ENCODE results near the gene TSSC4.

Gene TSSC4

DNA sequence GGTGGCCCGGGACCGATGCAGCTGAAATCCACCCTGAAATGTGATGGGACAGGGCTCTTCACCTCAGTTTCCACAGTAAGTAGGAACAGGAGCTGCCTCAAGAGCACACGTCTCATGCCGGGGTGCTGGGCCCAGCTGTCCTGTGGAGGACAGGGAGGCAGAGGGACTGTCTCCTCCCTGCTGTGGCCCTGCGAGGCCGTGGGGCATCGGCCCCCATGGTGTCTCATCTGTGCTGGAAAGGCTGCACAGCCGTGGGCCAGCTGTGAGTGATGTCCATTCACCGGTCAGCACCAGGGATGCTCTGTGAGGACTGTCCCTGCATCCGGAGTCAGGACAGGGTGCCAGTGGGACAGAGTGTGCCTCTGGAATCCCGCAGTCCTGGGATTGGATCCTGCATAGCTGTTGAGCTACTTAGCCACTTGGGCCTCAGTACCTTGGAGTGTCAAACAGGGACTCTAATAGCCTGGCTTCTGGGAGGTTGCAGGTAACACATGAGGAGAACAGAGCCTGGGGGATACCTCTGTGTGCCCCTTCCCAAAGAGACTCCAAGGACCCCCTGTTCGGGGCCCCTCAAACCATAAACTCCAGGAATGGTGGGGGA is 27.3 kb downstream of the TSSC4 start:
- Histone ChIP-seq H3K36me3 (ENCODE audit: insufficient read depth, low read length) (no peaks in the 10 kb centered on the region), H3K79me2 (ENCODE audit: insufficient read depth, low read length) (no peaks in the 10 kb centered on the region), H4K20me1 (ENCODE audit: insufficient read depth, low read length) (no peaks in the 10 kb centered on the region), H3K4me2 (ENCODE audit: low read length) (no peak overlapping the region), H3K9me3 (ENCODE audit: low read length) (no peaks in the 10 kb centered on the region), H2AFZ (ENCODE audit: low read length) (no peak overlapping the region), H3K27ac (ENCODE audit: low read depth, low read length, poor library complexity, severe bottlenecking) (no peak overlapping the region), H3K9ac (ENCODE audit: low read length) (no peak overlapping the region), H3F3A (ENCODE audit: insufficient read depth, low read length) (no peaks in the 10 kb centered on the region), H3K4me3 (ENCODE audit: low read depth, low read length, poor library complexity, severe bottlenecking) (no peak overlapping the region), H3K4me1 (ENCODE audit: insufficient read depth, low read length, severe bottlenecking) (no peaks in the 10 kb centered on the region), H3K27me3 (ENCODE audit: insufficient read depth, low read length) (no peaks in the 10 kb centered on the region), H3K9me2 (ENCODE audit: low read depth, low read length) (no peaks in the 10 kb centered on the region)
- no peak for TF ChIP-seq EZH2 (IDR thresholded peaks at IDR 0.05; ENCODE audit: borderline replicate concordance, low read length)
- TF ChIP-seq, protein P1, sequence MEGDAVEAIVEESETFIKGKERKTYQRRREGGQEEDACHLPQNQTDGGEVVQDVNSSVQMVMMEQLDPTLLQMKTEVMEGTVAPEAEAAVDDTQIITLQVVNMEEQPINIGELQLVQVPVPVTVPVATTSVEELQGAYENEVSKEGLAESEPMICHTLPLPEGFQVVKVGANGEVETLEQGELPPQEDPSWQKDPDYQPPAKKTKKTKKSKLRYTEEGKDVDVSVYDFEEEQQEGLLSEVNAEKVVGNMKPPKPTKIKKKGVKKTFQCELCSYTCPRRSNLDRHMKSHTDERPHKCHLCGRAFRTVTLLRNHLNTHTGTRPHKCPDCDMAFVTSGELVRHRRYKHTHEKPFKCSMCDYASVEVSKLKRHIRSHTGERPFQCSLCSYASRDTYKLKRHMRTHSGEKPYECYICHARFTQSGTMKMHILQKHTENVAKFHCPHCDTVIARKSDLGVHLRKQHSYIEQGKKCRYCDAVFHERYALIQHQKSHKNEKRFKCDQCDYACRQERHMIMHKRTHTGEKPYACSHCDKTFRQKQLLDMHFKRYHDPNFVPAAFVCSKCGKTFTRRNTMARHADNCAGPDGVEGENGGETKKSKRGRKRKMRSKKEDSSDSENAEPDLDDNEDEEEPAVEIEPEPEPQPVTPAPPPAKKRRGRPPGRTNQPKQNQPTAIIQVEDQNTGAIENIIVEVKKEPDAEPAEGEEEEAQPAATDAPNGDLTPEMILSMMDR (IDR thresholded peaks at IDR 0.05; ENCODE audit: low read length), result no peak

DNA sequence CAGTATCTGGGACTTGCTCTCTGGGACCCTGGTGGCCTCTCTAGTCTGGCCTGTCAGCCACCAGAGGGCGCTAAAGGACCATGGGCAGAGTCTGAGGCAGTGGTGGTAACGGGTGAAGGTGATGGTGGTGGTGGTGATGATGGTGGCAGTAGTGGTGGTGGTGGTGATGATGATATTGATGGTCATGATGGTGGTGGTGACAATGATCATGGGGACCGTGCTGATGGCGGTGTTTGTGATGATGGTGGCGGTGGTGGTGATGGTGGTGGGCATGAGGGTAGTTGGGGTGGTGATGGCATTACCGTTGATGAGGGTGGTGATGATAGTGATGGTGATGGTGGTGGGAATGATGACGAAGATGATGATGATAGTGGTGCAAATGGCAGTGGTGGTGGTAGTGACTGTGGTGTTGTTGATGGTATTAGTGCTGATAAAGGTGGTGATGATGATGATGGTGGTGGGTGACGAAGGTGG is 27.8 kb downstream of the TSSC4 start:
- Histone ChIP-seq H3K9me3 (ENCODE audit: low read length) (no peaks in the 10 kb centered on the region), H3K9ac (ENCODE audit: low read length) (no peak overlapping the region), H3K4me2 (ENCODE audit: low read length) (no peak overlapping the region), H3K27ac (ENCODE audit: low read depth, low read length, poor library complexity, severe bottlenecking) (no peak overlapping the region), H3K4me1 (ENCODE audit: insufficient read depth, low read length, severe bottlenecking) (no peaks in the 10 kb centered on the region), H3K36me3 (ENCODE audit: insufficient read depth, low read length) (no peaks in the 10 kb centered on the region), H2AFZ (ENCODE audit: low read length) (no peak overlapping the region), H3F3A (ENCODE audit: insufficient read depth, low read length) (no peaks in the 10 kb centered on the region), H4K20me1 (ENCODE audit: insufficient read depth, low read length) (no peaks in the 10 kb centered on the region), H3K79me2 (ENCODE audit: insufficient read depth, low read length) (no peaks in the 10 kb centered on the region), H3K4me3 (ENCODE audit: low read depth, low read length, poor library complexity, severe bottlenecking) (no peak overlapping the region), H3K27me3 (ENCODE audit: insufficient read depth, low read length) (no peaks in the 10 kb centered on the region), H3K9me2 (ENCODE audit: low read depth, low read length) (no peaks in the 10 kb centered on the region)
- TF ChIP-seq, protein P1 (IDR thresholded peaks at IDR 0.05; ENCODE audit: low read length), result peak; percentile 96
- no peak for TF ChIP-seq EZH2 (IDR thresholded peaks at IDR 0.05; ENCODE audit: borderline replicate concordance, low read length)

DNA sequence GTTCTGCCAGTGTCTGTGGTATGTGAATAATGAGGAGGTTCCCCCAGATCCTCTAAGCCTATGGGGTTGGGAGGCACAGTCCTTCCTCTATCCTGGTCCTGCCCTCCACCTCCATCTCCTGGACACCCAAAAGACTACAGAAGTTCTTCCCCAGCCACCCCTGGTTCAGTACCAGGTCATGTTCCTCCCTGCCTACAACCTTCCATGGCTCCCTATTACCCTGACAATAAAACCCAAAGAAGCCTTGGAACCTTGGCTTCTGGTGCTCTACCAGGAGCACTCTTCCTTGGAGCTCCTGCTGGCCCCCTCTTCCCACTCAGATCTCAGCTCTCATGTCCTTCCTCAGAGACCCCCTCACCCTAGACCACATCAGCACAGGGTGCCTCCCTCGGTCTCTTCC is 30.8 kb downstream of the TSSC4 start:
- Histone ChIP-seq H3K79me2 (ENCODE audit: insufficient read depth, low read length) (no peaks in the 10 kb centered on the region), H3K9me3 (ENCODE audit: low read length) (no peaks in the 10 kb centered on the region), H3K36me3 (ENCODE audit: insufficient read depth, low read length) (no peaks in the 10 kb centered on the region), H3K27me3 (ENCODE audit: insufficient read depth, low read length) (no peaks in the 10 kb centered on the region), H3F3A (ENCODE audit: insufficient read depth, low read length) (no peaks in the 10 kb centered on the region), H3K4me3 (ENCODE audit: low read depth, low read length, poor library complexity, severe bottlenecking) (no peak overlapping the region), H3K27ac (ENCODE audit: low read depth, low read length, poor library complexity, severe bottlenecking) (no peak overlapping the region), H3K4me1 (ENCODE audit: insufficient read depth, low read length, severe bottlenecking) (no peaks in the 10 kb centered on the region), H2AFZ (ENCODE audit: low read length) (no peak overlapping the region), H3K4me2 (ENCODE audit: low read length) (no peak overlapping the region), H4K20me1 (ENCODE audit: insufficient read depth, low read length) (no peaks in the 10 kb centered on the region), H3K9me2 (ENCODE audit: low read depth, low read length) (no peaks in the 10 kb centered on the region), H3K9ac (ENCODE audit: low read length) (no peak overlapping the region)
- no peak for TF ChIP-seq EZH2 (IDR thresholded peaks at IDR 0.05; ENCODE audit: borderline replicate concordance, low read length)
- TF ChIP-seq, protein P1 (IDR thresholded peaks at IDR 0.05; ENCODE audit: low read length), result no peak
